ENCODE measurements around the gene BCDIN3D. TPM values are rescaled to one million over a fixed set of nuclear protein-coding genes. Genes with fewer than 3 reads are reported as not detected.

The BCDIN3D gene
- total and polyA plus RNA-seq, 10 of the 15 experiments (the other 5 are each of a cell fraction or from before 2014, with no cell fraction given) = 3.7 to 7.2 (median 6.4) TPM

DNA sequence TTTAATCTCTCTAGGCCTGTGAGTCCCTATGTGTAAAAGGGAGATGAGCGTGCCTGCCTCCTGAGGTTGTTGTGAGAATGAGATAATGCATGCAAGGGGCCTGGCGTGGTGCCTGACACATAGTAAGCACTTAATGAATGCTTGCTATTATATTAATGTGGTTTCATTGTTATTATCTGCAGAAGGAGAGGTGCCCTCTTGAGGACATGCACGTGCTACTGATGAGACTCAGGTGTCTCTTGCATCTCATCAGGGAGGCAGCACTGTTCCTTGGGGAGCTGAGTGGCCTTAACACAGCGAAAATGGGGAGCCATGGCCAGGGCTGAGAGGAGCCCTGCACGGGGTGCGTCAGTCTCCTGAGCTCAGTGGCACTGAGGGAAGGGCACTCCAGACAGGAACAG lies 29.9 kb upstream of the BCDIN3D start:
- Histone ChIP-seq H3K27me3 (replicated peaks in 1 of 2; ENCODE audit: control insufficient read depth in 2 of 2, insufficient read depth in 2 of 2, low read length in 1 of 2) (no peaks in the 10 kb centered on the region; a peak in 2 of 4 replicates), H4K20me1 (ENCODE audit: control insufficient read depth, insufficient read depth) (0 out of 2 replicates have a peak, but pooled peaks cover under 1% of the 10 kb centered on the region), H3K79me2 (ENCODE audit: control insufficient read depth, insufficient read depth, low read length) (no peaks in the 10 kb centered on the region), H3K9me3 (replicated peaks; ENCODE audit: control insufficient read depth, insufficient read depth, low read length) (no peaks in the 10 kb centered on the region), H3K4me3 (no peak overlapping the region), H3K4me1 (ENCODE audit: control insufficient read depth, insufficient read depth, low read length) (no peaks in the 10 kb centered on the region), H3K9ac (ENCODE audit: control insufficient read depth, insufficient read depth, low read length) (no peak overlapping the region), H2AFZ (ENCODE audit: control insufficient read depth, low read depth, low read length) (no peak overlapping the region), H3K36me3 (ENCODE audit: control insufficient read depth in 2 of 2, insufficient read depth in 2 of 2, low read length in 1 of 2) (no peaks in the 10 kb centered on the region), H3K4me2 (ENCODE audit: control insufficient read depth, insufficient read depth) (no peak overlapping the region), H3K27ac (ENCODE audit: control insufficient read depth, insufficient read depth) (no peak overlapping the region)
- FAIRE-seq (no peak), ATAC-seq (no peak), DNase-seq (ENCODE audit: low read depth, low spot score) (no peak)
- in situ Hi-C loops (cut with MboI) = no loop called here
- ChIA-PET RAD21 (ENCODE audit: unreplicated experiment) (no interaction called here), SMC1A (ENCODE audit: uncharacterized antibody, unreplicated experiment) (no interaction called here), CTCF (no interaction called here), POLR2A (no interaction called here)
- TF ChIP-seq ZZZ3 (IDR thresholded peaks at IDR 0.05; ENCODE audit: control insufficient read depth, insufficient read length, low read depth) (no peak), BHLHE40 (IDR thresholded peaks at IDR 0.05; ENCODE audit: borderline replicate concordance in 1 of 2, low read depth in 2 of 2, low read length in 1 of 2) (no peak), ZNF207 (IDR thresholded peaks at IDR 0.05; ENCODE audit: borderline replicate concordance) (no peak), HCFC1 (IDR thresholded peaks at IDR 0.05; ENCODE audit: low read length) (no peak), TCF12 (IDR thresholded peaks at IDR 0.05; ENCODE audit: low read depth, low read length) (no peak), GATAD2B (conservative IDR thresholded peaks at IDR 0.05; ENCODE audit: low read depth) (no peak), NFYA (IDR thresholded peaks at IDR 0.05; ENCODE audit: borderline replicate concordance, low read depth, low read length) (no peak), NR2F1 (conservative IDR thresholded peaks at IDR 0.05) (no peak), NFYB (IDR thresholded peaks at IDR 0.05; ENCODE audit: insufficient read depth, low read depth, low read length) (no peak), SMC3 (IDR thresholded peaks at IDR 0.05; ENCODE audit: borderline replicate concordance, low read length) (no peak), ATF7 (IDR thresholded peaks at IDR 0.05; ENCODE audit: low read depth) (no peak), RBBP5 (conservative IDR thresholded peaks at IDR 0.05) (no peak)
- TF ChIP-seq, protein P1, sequence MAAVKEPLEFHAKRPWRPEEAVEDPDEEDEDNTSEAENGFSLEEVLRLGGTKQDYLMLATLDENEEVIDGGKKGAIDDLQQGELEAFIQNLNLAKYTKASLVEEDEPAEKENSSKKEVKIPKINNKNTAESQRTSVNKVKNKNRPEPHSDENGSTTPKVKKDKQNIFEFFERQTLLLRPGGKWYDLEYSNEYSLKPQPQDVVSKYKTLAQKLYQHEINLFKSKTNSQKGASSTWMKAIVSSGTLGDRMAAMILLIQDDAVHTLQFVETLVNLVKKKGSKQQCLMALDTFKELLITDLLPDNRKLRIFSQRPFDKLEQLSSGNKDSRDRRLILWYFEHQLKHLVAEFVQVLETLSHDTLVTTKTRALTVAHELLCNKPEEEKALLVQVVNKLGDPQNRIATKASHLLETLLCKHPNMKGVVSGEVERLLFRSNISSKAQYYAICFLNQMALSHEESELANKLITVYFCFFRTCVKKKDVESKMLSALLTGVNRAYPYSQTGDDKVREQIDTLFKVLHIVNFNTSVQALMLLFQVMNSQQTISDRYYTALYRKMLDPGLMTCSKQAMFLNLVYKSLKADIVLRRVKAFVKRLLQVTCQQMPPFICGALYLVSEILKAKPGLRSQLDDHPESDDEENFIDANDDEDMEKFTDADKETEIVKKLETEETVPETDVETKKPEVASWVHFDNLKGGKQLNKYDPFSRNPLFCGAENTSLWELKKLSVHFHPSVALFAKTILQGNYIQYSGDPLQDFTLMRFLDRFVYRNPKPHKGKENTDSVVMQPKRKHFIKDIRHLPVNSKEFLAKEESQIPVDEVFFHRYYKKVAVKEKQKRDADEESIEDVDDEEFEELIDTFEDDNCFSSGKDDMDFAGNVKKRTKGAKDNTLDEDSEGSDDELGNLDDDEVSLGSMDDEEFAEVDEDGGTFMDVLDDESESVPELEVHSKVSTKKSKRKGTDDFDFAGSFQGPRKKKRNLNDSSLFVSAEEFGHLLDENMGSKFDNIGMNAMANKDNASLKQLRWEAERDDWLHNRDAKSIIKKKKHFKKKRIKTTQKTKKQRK (IDR thresholded peaks at IDR 0.05; ENCODE audit: low read depth, low read length) = no peak
- TF ChIP-seq, protein P2, sequence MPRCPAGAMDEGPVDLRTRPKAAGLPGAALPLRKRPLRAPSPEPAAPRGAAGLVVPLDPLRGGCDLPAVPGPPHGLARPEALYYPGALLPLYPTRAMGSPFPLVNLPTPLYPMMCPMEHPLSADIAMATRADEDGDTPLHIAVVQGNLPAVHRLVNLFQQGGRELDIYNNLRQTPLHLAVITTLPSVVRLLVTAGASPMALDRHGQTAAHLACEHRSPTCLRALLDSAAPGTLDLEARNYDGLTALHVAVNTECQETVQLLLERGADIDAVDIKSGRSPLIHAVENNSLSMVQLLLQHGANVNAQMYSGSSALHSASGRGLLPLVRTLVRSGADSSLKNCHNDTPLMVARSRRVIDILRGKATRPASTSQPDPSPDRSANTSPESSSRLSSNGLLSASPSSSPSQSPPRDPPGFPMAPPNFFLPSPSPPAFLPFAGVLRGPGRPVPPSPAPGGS (IDR thresholded peaks at IDR 0.05; ENCODE audit: borderline replicate concordance, insufficient read depth, low read depth, low read length, poor library complexity, severe bottlenecking) = no peak
- TF ChIP-seq, protein P3, sequence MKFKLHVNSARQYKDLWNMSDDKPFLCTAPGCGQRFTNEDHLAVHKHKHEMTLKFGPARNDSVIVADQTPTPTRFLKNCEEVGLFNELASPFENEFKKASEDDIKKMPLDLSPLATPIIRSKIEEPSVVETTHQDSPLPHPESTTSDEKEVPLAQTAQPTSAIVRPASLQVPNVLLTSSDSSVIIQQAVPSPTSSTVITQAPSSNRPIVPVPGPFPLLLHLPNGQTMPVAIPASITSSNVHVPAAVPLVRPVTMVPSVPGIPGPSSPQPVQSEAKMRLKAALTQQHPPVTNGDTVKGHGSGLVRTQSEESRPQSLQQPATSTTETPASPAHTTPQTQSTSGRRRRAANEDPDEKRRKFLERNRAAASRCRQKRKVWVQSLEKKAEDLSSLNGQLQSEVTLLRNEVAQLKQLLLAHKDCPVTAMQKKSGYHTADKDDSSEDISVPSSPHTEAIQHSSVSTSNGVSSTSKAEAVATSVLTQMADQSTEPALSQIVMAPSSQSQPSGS (IDR thresholded peaks at IDR 0.05; ENCODE audit: low read length) = no peak
- TF ChIP-seq, protein P4, sequence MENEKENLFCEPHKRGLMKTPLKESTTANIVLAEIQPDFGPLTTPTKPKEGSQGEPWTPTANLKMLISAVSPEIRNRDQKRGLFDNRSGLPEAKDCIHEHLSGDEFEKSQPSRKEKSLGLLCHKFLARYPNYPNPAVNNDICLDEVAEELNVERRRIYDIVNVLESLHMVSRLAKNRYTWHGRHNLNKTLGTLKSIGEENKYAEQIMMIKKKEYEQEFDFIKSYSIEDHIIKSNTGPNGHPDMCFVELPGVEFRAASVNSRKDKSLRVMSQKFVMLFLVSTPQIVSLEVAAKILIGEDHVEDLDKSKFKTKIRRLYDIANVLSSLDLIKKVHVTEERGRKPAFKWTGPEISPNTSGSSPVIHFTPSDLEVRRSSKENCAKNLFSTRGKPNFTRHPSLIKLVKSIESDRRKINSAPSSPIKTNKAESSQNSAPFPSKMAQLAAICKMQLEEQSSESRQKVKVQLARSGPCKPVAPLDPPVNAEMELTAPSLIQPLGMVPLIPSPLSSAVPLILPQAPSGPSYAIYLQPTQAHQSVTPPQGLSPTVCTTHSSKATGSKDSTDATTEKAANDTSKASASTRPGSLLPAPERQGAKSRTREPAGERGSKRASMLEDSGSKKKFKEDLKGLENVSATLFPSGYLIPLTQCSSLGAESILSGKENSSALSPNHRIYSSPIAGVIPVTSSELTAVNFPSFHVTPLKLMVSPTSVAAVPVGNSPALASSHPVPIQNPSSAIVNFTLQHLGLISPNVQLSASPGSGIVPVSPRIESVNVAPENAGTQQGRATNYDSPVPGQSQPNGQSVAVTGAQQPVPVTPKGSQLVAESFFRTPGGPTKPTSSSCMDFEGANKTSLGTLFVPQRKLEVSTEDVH (IDR thresholded peaks at IDR 0.05; ENCODE audit: low read depth, partially characterized antibody) = no peak
- 26% methylated on average over 6 of the region's 6 CpGs for WGBS (ENCODE audit: insufficient coverage, insufficient replicate concordance, low lambda C conversion rate, missing lambda C conversion rate)
- BruUV-seq (replicated peaks) = no TSS peak
- intact Hi-C loops (cut with micrococcal nuclease; ENCODE audit: unreplicated experiment) = no loop called here
